Stimulated activated naive CD8-positive, alpha-beta T cell treated with anti-CD3 and anti-CD28 coated beads, Interleukin-15, Interleukin-2, amounts not matched to agents 100 ng/mL and 50 ng/mL, for 24 hours (primary cell): Measurements from ENCODE around the gene CYP4F2.
A peak's percentile ranks its signal among the peaks of the same experiment; 100 is the strongest.
"Not testable (repeated sequence)": the region's sequence is repeated elsewhere in the genome, so short reads cannot be mapped to it uniquely, and the experiment has no call there.

Experiments
- H3K27ac Mint-ChIP-seq: one replicate; pipeline ENCODE4 v1.8.0; 2021; ENCODE audit warnings: mild to moderate bottlenecking, mixed read lengths
- H3K27me3 Mint-ChIP-seq: one replicate; pipeline ENCODE4 v1.8.0; 2021; ENCODE audit warnings: mixed read lengths
- H3K36me3 Mint-ChIP-seq: one replicate; pipeline ENCODE4 v1.8.0; 2021; ENCODE audit warnings: low read depth, mixed read lengths
- H3K4me1 Mint-ChIP-seq: one replicate; pipeline ENCODE4 v1.8.0; 2021; ENCODE audit warnings: low read depth, mixed read lengths
- H3K4me3 Mint-ChIP-seq: one replicate; pipeline ENCODE4 v1.8.0; 2021; ENCODE audit warnings: mild to moderate bottlenecking, mixed read lengths
- H3K9me3 Mint-ChIP-seq: one replicate; pipeline ENCODE4 v1.8.0; 2021; ENCODE audit warnings: mixed read lengths

The CYP4F2 gene

GRCh38 chr19:15850385-15850784 is 47.5 kb downstream of the CYP4F2 start:
- Mint-ChIP-seq H3K36me3 (no peaks in the 10 kb centered on the region), H3K9me3 (no peaks in the 10 kb centered on the region), H3K4me3 (no peak overlapping the region)

GRCh38 chr19:15846923-15847322 is 51.0 kb downstream of the CYP4F2 start:
- H3K9me3 Mint-ChIP-seq = no peaks in the 10 kb centered on the region
- peaks cover 19% of the 10 kb centered on the region for H3K4me1 Mint-ChIP-seq
- no peak overlapping the region for H3K4me3 Mint-ChIP-seq
- no peaks in the 10 kb centered on the region for H3K36me3 Mint-ChIP-seq
- H3K27me3 Mint-ChIP-seq = no peaks in the 10 kb centered on the region
- H3K27ac Mint-ChIP-seq = no peak overlapping the region

More at GRCh38 chr19:15850385-15850784, 47.5 kb downstream of the CYP4F2 start:
- Mint-ChIP-seq H3K27me3 (no peaks in the 10 kb centered on the region), H3K4me1 (peaks cover 3% of the 10 kb centered on the region), H3K27ac (no peak overlapping the region)

DNA sequence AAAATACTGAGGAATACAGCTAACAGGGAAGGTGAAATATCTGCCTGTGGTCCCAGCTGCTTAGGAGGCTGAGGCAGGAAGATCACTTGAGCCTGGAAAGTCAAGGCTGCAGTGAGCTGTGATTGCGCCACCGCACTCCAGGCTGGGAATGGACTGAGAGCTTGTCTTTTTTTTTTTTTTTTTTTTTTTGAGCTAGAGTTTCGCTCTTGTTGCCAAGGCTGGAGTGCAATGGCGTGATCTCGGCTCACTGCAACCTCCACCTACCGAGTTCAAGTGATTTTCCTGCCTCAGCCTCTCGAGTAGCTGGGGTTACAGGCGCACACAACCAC is 54.0 kb downstream of the CYP4F2 start:
- H3K4me3 Mint-ChIP-seq, H3K27me3 Mint-ChIP-seq, H3K9me3 Mint-ChIP-seq, H3K36me3 Mint-ChIP-seq, H3K27ac Mint-ChIP-seq: not testable (repeated sequence)
- H3K4me1 Mint-ChIP-seq = peaks cover 19% of the 10 kb centered on the region

GRCh38 chr19:15843203-15843893 is 54.5 kb downstream of the CYP4F2 start:
- Mint-ChIP-seq H3K9me3 (no peaks in the 10 kb centered on the region), H3K27me3 (no peaks in the 10 kb centered on the region), H3K4me1 (peaks cover 19% of the 10 kb centered on the region), H3K4me3 (no peak overlapping the region), H3K36me3 (no peaks in the 10 kb centered on the region), H3K27ac (no peak overlapping the region)

- no peaks in the 10 kb centered on the region for H3K36me3 Mint-ChIP-seq
- H3K4me3 Mint-ChIP-seq = no peak overlapping the region
- H3K27ac Mint-ChIP-seq = peak overlapping the region; percentile 23
These were observed 55.9 kb downstream of the CYP4F2 start for GRCh38 chr19:15841875-15842569.

GRCh38 chr19:15840833-15841232 is 57.0 kb downstream of the CYP4F2 start:
- no peak overlapping the region for H3K4me3 Mint-ChIP-seq
- no peaks in the 10 kb centered on the region for H3K27me3 Mint-ChIP-seq
- H3K4me1 Mint-ChIP-seq = peaks cover 30% of the 10 kb centered on the region
- H3K9me3 Mint-ChIP-seq = no peaks in the 10 kb centered on the region
- no peak overlapping the region for H3K27ac Mint-ChIP-seq
- H3K36me3 Mint-ChIP-seq = no peaks in the 10 kb centered on the region

More at GRCh38 chr19:15841875-15842569, 55.9 kb downstream of the CYP4F2 start:
- peaks cover 28% of the 10 kb centered on the region for H3K4me1 Mint-ChIP-seq
- no peaks in the 10 kb centered on the region for H3K27me3 Mint-ChIP-seq
- H3K9me3 Mint-ChIP-seq = no peaks in the 10 kb centered on the region

- not testable (repeated sequence) for H3K36me3 Mint-ChIP-seq, H3K27me3 Mint-ChIP-seq, H3K9me3 Mint-ChIP-seq, H3K4me3 Mint-ChIP-seq
- H3K4me1 Mint-ChIP-seq = peaks cover 35% of the 10 kb centered on the region
- peak overlapping the region; percentile 46 for H3K27ac Mint-ChIP-seq
These were observed 58.0 kb downstream of the CYP4F2 start for GRCh38 chr19:15839888-15840287.

- no peaks in the 10 kb centered on the region for H3K36me3 Mint-ChIP-seq
- peak overlapping the region; percentile 21 for H3K4me3 Mint-ChIP-seq
- peaks cover 24% of the 10 kb centered on the region for H3K4me1 Mint-ChIP-seq
- no peaks in the 10 kb centered on the region for H3K9me3 Mint-ChIP-seq
- H3K27ac Mint-ChIP-seq = no peak overlapping the region
- H3K27me3 Mint-ChIP-seq = no peaks in the 10 kb centered on the region
These were observed 59.5 kb downstream of the CYP4F2 start for GRCh38 chr19:15838351-15838750.

DNA sequence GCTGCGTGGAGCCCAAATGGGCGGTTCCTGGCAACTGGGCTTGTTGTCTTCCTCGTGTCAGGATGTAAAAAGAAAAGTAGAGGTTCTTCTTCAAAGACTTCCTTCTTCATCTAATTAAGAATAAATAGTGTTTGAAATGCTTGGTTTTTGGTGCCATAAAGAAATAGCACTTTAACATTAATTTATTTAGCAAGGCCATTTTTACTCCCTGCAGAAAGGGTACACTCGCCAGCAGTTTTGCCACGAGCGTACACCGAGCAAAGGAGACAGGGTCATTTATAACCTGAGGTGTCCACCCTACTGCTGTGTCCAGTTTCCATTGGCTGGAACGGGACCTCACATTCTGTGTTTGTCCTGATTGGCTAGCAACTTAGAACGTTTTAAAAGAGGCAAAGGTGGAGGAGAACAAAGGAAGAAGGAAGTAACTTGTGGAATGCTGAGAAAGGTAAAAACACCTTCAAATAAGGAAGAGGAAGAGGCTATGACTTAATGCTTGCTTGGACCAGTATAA is 60.6 kb downstream of the CYP4F2 start:
- H3K9me3 Mint-ChIP-seq = no peaks in the 10 kb centered on the region
- peak overlapping the region; percentile 96 for H3K4me3 Mint-ChIP-seq
- H3K36me3 Mint-ChIP-seq = no peaks in the 10 kb centered on the region
- peak overlapping the region; percentile 99 for H3K27ac Mint-ChIP-seq
- no peaks in the 10 kb centered on the region for H3K27me3 Mint-ChIP-seq
- H3K4me1 Mint-ChIP-seq = peaks cover 21% of the 10 kb centered on the region

DNA sequence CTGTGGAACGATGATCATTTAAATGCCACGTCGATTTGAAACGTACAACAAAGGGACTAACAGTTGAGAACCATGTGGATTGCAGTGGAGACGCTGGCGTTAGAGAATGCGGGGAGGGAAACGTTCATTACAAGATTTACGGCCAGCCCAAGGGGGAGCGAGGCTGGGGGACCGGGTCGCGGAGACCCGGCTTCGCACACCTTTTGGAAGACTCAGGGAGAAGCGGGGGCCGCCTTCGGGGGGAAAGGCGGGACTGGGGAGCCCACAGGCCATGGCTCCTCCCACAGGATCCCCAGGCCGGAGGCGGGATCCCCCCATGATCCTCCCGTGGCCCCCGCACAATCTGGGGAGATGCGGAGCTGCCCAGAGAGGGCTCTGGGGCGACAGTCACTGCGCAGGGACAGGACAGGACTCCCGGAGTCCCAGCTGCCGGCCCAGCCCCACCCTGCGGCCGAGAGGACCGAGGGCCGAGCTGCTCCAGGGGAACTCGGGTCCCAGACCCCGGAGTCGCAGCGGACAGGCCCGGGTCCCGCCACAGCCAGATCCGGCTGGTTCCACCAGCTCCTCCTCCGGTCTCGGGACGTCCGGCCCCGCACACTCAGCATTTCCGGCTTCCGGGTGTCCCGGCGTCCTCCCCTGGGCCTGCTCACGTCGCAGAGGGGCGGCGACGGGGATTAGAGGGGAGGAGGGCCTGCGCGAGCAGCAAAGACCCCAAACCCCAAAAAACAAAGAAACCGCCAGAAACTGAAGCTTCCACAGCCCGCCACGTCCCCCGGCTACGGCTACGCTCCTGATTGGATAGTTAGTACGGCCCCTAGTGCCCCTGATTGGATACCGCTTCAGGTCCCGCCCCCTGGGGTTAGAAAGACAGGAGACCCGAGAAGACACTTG is 61.3 kb downstream of the CYP4F2 start:
- H3K36me3 Mint-ChIP-seq = no peaks in the 10 kb centered on the region
- peak overlapping the region; percentile 96 for H3K4me3 Mint-ChIP-seq
- no peaks in the 10 kb centered on the region for H3K27me3 Mint-ChIP-seq
- H3K27ac Mint-ChIP-seq = peak overlapping the region; percentile 99
- no peaks in the 10 kb centered on the region for H3K9me3 Mint-ChIP-seq
- H3K4me1 Mint-ChIP-seq = peaks cover 21% of the 10 kb centered on the region

DNA sequence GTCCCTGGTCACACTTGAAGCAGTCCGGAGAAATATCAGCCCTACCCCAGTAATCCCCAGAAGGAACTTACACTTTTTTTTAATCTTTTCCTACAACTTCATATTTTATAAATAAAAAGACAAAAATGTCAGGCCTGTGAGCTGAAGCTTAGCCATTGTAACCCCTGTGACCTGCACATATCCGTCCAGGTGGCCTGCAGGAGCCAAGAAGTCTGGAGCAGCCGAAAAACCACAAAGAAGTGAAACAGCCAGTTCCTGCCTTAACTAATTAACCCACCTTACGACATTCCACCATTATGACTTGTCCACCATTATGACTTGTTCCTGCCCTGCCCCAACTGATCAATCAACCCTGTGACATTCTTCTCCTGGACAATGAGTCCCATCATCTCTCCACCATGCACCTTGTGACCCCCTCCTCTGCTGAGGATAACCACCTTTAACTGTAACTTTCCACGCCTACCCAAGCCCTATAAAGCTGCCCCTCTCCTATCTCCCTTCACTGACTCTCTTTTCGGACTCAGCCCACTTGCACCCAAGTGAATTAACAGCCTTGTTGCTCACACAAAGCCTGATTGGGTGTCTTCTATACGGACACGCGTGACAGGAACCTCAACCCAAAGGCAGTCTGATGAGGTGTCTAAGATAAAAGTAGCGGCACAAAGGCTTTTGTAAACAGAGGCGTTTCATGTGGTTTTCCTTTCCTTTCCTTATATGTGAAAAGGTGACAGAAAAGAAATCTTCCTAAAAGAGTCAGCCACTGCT is 62.1 kb downstream of the CYP4F2 start:
- H3K27me3 Mint-ChIP-seq, H3K9me3 Mint-ChIP-seq, H3K36me3 Mint-ChIP-seq: not testable (repeated sequence)
- peak overlapping the region; percentile 96 for H3K4me3 Mint-ChIP-seq
- peak overlapping the region; percentile 99 for H3K27ac Mint-ChIP-seq
- H3K4me1 Mint-ChIP-seq = peaks cover 21% of the 10 kb centered on the region

DNA sequence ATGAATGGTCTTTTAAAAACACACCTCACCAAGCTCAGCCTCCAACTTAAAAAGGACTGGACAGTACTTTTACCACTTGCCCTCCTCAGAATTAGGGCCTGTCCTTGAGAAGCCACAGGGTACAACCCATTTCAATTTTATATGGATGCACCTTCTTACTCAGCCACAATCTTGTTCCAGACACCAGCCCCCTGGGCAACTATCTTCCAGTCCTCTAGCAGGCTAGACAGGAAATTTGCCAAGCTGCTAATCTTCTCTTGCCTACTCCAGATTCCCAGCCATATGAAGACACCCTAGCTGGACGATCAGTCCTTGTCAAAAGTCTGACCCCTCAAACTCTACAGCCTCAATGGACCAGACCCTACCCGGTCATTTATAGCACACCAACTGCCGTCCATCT is 63.6 kb downstream of the CYP4F2 start:
- not testable (repeated sequence) for H3K36me3 Mint-ChIP-seq, H3K27ac Mint-ChIP-seq, H3K27me3 Mint-ChIP-seq, H3K9me3 Mint-ChIP-seq, H3K4me3 Mint-ChIP-seq
- H3K4me1 Mint-ChIP-seq = peaks cover 21% of the 10 kb centered on the region

DNA sequence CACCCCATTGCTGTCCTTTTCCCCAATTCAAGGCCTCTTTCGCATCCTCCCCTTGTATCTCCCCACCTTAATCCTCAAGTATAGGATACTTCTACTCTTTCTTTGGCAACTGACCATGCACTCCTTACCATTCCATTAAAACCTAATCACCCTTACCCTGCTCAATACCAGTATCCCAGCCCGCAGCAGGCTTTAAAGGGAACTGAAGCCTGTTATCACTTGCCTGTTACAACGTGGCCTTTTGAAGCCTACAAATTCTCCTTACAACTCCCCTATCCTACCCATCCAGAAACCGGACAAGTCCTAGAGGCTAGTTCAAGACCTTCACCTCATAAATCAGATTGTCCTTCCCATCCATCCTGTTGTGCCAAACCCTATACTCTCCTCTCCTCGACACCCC is 66.2 kb downstream of the CYP4F2 start:
- Mint-ChIP-seq H3K4me1 (peaks cover 12% of the 10 kb centered on the region), H3K4me3 (no peak overlapping the region), H3K9me3 (no peaks in the 10 kb centered on the region), H3K27me3 (no peaks in the 10 kb centered on the region), H3K36me3 (no peaks in the 10 kb centered on the region), H3K27ac (no peak overlapping the region)

DNA sequence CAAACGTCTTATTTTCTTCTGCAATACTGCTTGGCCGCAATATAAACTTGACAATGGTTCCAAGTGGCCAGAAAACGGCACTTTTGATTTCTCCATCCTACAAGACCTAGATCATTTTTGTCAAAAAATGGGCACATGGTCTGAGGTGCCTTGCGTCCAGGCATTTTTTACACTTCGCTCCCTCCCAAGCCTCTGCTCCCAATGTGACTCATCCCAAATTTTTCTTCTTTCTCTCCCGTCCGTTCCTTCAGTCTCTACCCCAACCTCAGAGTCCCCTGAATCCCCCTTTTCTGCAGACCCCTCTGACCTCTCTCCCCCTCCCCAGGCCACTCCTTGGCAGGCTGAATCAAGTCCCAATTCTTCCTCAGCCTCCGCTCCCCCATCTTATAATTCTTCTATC is 68.1 kb downstream of the CYP4F2 start:
- Mint-ChIP-seq H3K4me3 (no peak overlapping the region), H3K27ac (no peak overlapping the region), H3K4me1 (no peaks in the 10 kb centered on the region), H3K36me3 (no peaks in the 10 kb centered on the region), H3K27me3 (no peaks in the 10 kb centered on the region), H3K9me3 (no peaks in the 10 kb centered on the region)
